GM23248 (cell line): Measurements from ENCODE around the gene TMEM108. TPM values are rescaled to one million over a fixed set of nuclear protein-coding genes. Genes with fewer than 3 reads are reported as not detected.
A peak's percentile ranks its signal among the peaks of the same experiment; 100 is the strongest.

ENCODE experiments used
- DNase-seq: peaks from one replicate; pipeline ENCODE4 v3.0.0-alpha.2; 2015
- H2AFZ ChIP-seq: fragments of 200-600 bp; sonication (generic); 2 replicates; pipeline ENCODE4 v1.6.1; 2016; ENCODE audit warnings: antibody characterized with exemption
- H3F3A ChIP-seq: fragments of 200-600 bp; sonication (generic); 2 replicates; pipeline ENCODE4 v1.6.1; 2016; ENCODE audit warnings: mild to moderate bottlenecking, antibody characterized with exemption, mixed run types; ENCODE audit not compliant: insufficient read depth
- H3K27ac ChIP-seq: fragments of 200-600 bp; sonication (generic); 2 replicates; pipeline ENCODE4 v1.5.1; 2016; ENCODE audit warnings: mild to moderate bottlenecking
- H3K27me3 ChIP-seq: fragments of 200-600 bp; sonication (generic); replicated peaks from 2 replicates; pipeline ENCODE4 v1.6.1; 2016; ENCODE audit warnings: mild to moderate bottlenecking; ENCODE audit not compliant: insufficient read depth
- H3K36me3 ChIP-seq: fragments of 200-600 bp; sonication (generic); 2 replicates; pipeline ENCODE4 v1.6.1; 2016; ENCODE audit warnings: low read depth, mild to moderate bottlenecking
- H3K4me1 ChIP-seq: fragments of 200-600 bp; sonication (generic); 2 replicates; pipeline ENCODE4 v1.6.1; 2016; ENCODE audit warnings: mild to moderate bottlenecking; ENCODE audit not compliant: insufficient read depth
- H3K4me2 ChIP-seq: fragments of 200-600 bp; sonication (generic); one replicate; pipeline ENCODE4 v1.6.1; 2016; ENCODE audit warnings: mild to moderate bottlenecking; ENCODE audit not compliant: unreplicated experiment
- H3K4me3 ChIP-seq: fragments of 200-600 bp; sonication (generic); 2 replicates; pipeline ENCODE4 v1.5.1; 2016; ENCODE audit warnings: mild to moderate bottlenecking
- H3K79me2 ChIP-seq: fragments of 200-600 bp; sonication (generic); 2 replicates; pipeline ENCODE4 v1.6.1; 2016; ENCODE audit warnings: mild to moderate bottlenecking; ENCODE audit not compliant: insufficient read depth
- H3K9ac ChIP-seq: fragments of 200-600 bp; sonication (generic); 2 replicates; pipeline ENCODE4 v1.6.1; 2016; ENCODE audit warnings: mild to moderate bottlenecking
- H3K9me2 ChIP-seq: fragments of 200-600 bp; sonication (generic); 2 replicates; pipeline ENCODE4 v1.6.1; 2016; ENCODE audit warnings: mixed run types, mild to moderate bottlenecking, moderate library complexity; ENCODE audit not compliant: insufficient read depth
- H3K9me3 ChIP-seq: fragments of 200-600 bp; sonication (generic); one replicate; pipeline ENCODE4 v1.6.1; 2017; ENCODE audit warnings: low read depth
- H4K20me1 ChIP-seq: fragments of 200-600 bp; sonication (generic); 2 replicates; pipeline ENCODE4 v1.6.0; 2016; ENCODE audit not compliant: insufficient read depth
- EZH2 ChIP-seq: fragments of 200-600 bp; sonication (generic); IDR thresholded peaks from 2 replicates; pipeline ENCODE4 v1.6.1; 2018; ENCODE audit warnings: antibody characterized with exemption, mild to moderate bottlenecking; ENCODE audit not compliant: insufficient read depth, poor library complexity, severe bottlenecking
- EZH2phosphoT487 ChIP-seq: fragments of 200-600 bp; sonication (generic); IDR thresholded peaks from 2 replicates; pipeline ENCODE4 v1.6.1; 2018; ENCODE audit warnings: antibody characterized with exemption, moderate library complexity, mild to moderate bottlenecking, low read depth; ENCODE audit not compliant: insufficient read depth
- WGBS, 2 experiments: methylation state at CpG; one replicate each; pipeline ENCODE4 v1.1.6; 2015 to 2017; ENCODE audit warnings: low lambda C conversion rate in 2 of 2, low coverage in 1 of 2; ENCODE audit errors: missing lambda C conversion rate in 2 of 2; 5-methylcytosine and 5-hydroxymethylcytosine counted together
- in situ Hi-C: fragments of 300-500 bp; cut with MboI; formaldehyde crosslinking; loops from 2 replicates; pipeline ENCODE4 v1.15.0; 2020
- polyA plus RNA-seq: library from polyadenylated mRNA; unstranded; fragments of >200 nt; fragmentation: Nextera tagmentation; extraction: Ambion mirVana; gene quantifications from 2 replicates; pipeline ENCODE4 v1.2.1, GENCODE V29; 2016
- total RNA-seq: library from RNA; depleted of rRNA; stranded (reverse); fragments of >200 nt; shearing (Covaris generic); gene quantifications from 2 replicates; pipeline ENCODE4 v1.2.3, GENCODE V29; 2014

Gene TMEM108
- total and polyA plus RNA-seq, 2 experiments from 2014 or later, result not detected

DNA sequence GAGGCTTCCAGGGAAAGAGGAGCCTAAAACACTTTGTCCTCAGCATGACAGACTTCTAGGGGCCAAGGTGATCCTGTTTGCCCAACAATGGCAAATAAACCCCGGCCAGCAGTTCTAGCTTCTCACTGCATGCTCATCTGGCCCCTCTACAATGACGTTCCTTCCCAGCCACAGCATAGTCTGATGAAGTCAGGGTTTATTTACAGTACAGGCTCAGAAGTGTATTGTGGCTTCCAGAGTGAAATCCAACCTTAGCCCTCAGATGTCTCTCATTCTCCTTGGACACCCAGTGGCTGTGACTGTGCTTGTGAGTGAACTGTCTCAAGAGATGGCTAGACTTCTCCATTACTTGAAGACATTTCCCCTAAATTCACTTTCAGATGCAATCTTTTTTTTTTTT lies 402.5 kb downstream of the TMEM108 start:
- 35 to 51% methylated on average over 2 of the region's 2 CpGs for WGBS, 2 experiments
- Histone ChIP-seq H3K27ac (no peak overlapping the region), H3K36me3 (no peaks in the 10 kb centered on the region), H2AFZ (no peak overlapping the region), H3K4me2 (no peak overlapping the region), H3K9me3 (no peaks in the 10 kb centered on the region), H3K79me2 (no peaks in the 10 kb centered on the region), H3K4me3 (no peak overlapping the region), H3K9ac (no peak overlapping the region), H4K20me1 (no peaks in the 10 kb centered on the region), H3K4me1 (no peaks in the 10 kb centered on the region), H3K27me3 (no peaks in the 10 kb centered on the region), H3K9me2 (no peaks in the 10 kb centered on the region), H3F3A (peaks cover 7% of the 10 kb centered on the region; the same call in 1 of the 2 replicates)
- in situ Hi-C loops, result no loop called here
- TF ChIP-seq EZH2phosphoT487, result no peak
- TF ChIP-seq EZH2, result no peak
- DNase-seq, result peak; percentile 7

DNA sequence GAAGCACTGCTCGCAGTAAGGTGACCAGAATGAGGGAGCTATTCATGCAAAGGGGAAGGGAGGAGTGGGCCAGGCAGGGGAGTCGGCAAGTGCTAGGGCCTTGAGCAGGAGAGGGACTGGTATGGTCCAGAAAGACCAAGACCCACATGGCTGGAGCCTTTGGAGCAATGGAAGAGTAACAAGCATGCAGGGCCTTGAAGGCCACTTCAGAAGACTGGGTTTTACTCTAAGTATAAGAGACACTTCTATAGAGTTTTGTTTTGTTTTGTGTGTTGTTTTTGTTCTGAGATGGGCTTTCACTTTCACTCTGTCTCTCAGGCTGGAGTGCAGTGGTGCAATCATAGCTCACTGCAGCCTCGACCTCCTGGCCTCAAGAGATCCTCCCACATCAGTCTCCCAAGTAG lies 403.7 kb downstream of the TMEM108 start:
- Histone ChIP-seq H3K27me3 (no peaks in the 10 kb centered on the region), H3K4me1 (no peaks in the 10 kb centered on the region), H2AFZ (no peak overlapping the region), H3K9ac (no peak overlapping the region), H3K9me3 (no peaks in the 10 kb centered on the region), H3K36me3 (no peaks in the 10 kb centered on the region), H3K27ac (no peak overlapping the region), H3K79me2 (no peaks in the 10 kb centered on the region), H4K20me1 (no peaks in the 10 kb centered on the region), H3K4me3 (no peak overlapping the region), H3F3A (peaks cover 7% of the 10 kb centered on the region; the same call in 1 of the 2 replicates), H3K9me2 (no peaks in the 10 kb centered on the region), H3K4me2 (no peak overlapping the region)
- in situ Hi-C loops, result no loop called here
- 44 to 55% methylated on average over 3 of the region's 3 CpGs for WGBS, 2 experiments
- TF ChIP-seq EZH2phosphoT487, result no peak
- TF ChIP-seq EZH2, result no peak
- DNase-seq, result no peak

DNA sequence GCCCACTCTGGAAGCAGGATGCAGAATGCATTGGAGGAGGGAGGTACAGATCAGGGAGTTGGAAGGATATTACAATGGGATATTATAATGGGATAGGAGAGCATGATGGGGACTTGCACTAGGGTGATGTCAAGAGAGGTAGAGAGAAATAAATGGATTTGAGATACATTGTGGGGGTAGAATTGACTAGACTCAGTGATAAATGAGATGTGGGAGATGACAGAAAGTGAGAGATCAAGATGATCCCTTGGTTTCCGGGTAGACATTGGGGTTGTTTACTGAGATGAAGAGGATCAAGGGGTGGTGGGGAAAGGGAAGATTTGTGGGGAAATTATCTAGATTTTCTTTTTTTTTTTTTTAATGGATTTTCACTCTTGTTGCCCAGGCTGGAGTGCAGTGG lies 404.3 kb downstream of the TMEM108 start:
- no peaks in the 10 kb centered on the region for H3K4me1 ChIP-seq
- no peaks in the 10 kb centered on the region for H4K20me1 ChIP-seq
- in situ Hi-C loops, result no loop called here
- no peak overlapping the region for H3K4me2 ChIP-seq
- TF ChIP-seq EZH2phosphoT487 (no peak), EZH2 (no peak)
- H3K36me3 ChIP-seq, result no peaks in the 10 kb centered on the region
- H3K79me2 ChIP-seq, result no peaks in the 10 kb centered on the region
- H2AFZ ChIP-seq, result no peak overlapping the region
- H3F3A ChIP-seq, result peaks cover 4% of the 10 kb centered on the region; the same call in 1 of the 2 replicates
- no peak overlapping the region for H3K9ac ChIP-seq
- 88 to 100% methylated on average over 1 of the region's 1 CpG for WGBS, 2 experiments
- H3K27ac ChIP-seq, result no peak overlapping the region
- no peaks in the 10 kb centered on the region for H3K9me3 ChIP-seq
- no peaks in the 10 kb centered on the region for H3K9me2 ChIP-seq
- no peaks in the 10 kb centered on the region for H3K27me3 ChIP-seq
- H3K4me3 ChIP-seq, result no peak overlapping the region
- no peak for DNase-seq

DNA sequence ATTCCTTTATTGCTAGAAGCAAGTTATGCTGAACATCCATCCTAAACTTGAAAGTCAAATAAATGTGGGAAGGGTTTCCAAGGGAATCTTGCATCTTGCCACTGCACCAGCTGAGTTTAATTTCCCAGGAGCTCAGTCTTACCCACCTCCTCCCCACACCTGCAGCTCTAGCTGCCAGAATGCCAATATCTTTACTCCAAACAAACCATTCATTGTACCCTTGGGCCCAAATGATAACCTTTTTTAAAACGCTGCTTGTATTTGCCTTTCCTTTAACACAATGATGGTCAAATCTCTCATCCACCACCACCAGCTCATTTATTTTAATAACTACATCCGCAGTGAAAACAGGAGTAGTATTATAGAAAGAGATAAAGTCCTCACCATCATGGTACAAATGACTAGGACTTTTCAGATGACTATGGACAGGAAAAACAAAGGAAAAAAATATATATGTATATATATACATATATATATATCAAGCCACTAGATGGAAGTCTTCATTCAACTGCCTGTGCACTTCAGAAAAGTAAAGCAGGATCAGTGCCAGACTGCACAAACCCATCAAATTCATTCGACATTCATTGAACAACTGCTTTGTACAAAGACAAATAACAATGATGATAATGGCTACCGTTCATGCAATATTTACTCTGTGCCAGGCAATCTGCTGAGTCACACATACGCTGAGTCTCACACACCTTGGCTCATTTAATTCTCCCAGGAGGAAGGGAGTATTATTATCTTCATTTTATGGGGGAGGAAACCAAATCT lies 405.6 kb downstream of the TMEM108 start:
- H3K4me1 ChIP-seq, result no peaks in the 10 kb centered on the region
- in situ Hi-C loops, result no loop called here
- H3K79me2 ChIP-seq, result no peaks in the 10 kb centered on the region
- no peak overlapping the region for H3K4me3 ChIP-seq
- no peaks in the 10 kb centered on the region for H3K27me3 ChIP-seq
- H3K36me3 ChIP-seq, result no peaks in the 10 kb centered on the region
- H3K9me2 ChIP-seq, result no peaks in the 10 kb centered on the region
- no peak overlapping the region for H3K4me2 ChIP-seq
- WGBS, 2 experiments, result 44 to 46% methylated on average over 5 of the region's 5 CpGs
- H3K27ac ChIP-seq, result no peak overlapping the region
- H3K9ac ChIP-seq, result no peak overlapping the region
- H4K20me1 ChIP-seq, result no peaks in the 10 kb centered on the region
- no peak for TF ChIP-seq EZH2
- TF ChIP-seq EZH2phosphoT487, result no peak
- H3K9me3 ChIP-seq, result no peaks in the 10 kb centered on the region
- H2AFZ ChIP-seq, result no peak overlapping the region
- DNase-seq, result peak; percentile 58
- no peaks in the 10 kb centered on the region for H3F3A ChIP-seq
